Kidney capillary endothelial cell (primary cell): Measurements from ENCODE around the gene HLA-C.
"Not testable (repeated sequence)": the region's sequence is repeated elsewhere in the genome, so short reads cannot be mapped to it uniquely, and the experiment has no call there.

ENCODE experiments used
- DNase-seq: peaks from one replicate; pipeline ENCODE4 v3.0.0-alpha.2; 2018; ENCODE audit warnings: low spot score

The HLA-C gene

GRCh38 chr6:31270788-31271640, 878 bp downstream of the HLA-C start:
- peak; percentile 39 for DNase-seq

DNA sequence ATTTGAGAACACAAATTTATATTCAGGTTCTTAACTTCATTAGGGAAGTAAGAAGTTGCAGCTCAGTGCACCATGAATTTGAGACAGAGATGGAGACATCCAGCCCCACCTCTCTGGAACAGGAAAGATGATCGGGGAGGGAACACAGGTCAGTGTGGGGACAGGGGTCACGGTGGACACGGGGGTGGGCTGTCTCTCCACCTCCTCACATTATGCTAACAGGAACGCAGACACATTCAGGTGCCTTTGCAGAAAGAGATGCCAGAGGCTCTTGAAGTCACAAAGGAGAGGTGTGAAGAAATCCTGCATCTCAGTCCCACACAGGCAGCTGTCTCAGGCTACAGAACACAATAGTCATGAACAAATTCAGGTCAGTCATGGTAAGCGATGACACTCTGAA, 3.1 kb downstream of the HLA-C start:
- DNase-seq: no peak

DNA sequence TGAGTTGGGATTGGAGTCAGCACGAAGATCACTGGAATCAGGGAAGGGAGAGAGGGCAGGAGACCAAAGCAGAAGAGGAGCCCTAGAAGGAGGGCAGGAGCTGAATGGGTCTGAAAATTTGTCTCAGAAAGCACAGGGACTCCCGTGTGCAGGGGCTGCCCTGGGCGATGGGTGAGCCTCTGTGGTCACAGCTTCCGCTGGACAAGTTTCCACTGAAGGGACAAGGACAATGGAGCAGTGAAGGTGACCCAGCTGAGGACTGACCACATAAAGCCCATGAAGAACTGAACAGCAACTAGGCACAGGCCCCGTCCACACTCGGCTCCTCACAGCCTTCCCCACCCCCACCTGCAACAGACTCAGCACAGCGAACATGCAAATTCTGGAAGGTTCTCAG, 3.5 kb downstream of the HLA-C start:
- DNase-seq: no peak

DNA sequence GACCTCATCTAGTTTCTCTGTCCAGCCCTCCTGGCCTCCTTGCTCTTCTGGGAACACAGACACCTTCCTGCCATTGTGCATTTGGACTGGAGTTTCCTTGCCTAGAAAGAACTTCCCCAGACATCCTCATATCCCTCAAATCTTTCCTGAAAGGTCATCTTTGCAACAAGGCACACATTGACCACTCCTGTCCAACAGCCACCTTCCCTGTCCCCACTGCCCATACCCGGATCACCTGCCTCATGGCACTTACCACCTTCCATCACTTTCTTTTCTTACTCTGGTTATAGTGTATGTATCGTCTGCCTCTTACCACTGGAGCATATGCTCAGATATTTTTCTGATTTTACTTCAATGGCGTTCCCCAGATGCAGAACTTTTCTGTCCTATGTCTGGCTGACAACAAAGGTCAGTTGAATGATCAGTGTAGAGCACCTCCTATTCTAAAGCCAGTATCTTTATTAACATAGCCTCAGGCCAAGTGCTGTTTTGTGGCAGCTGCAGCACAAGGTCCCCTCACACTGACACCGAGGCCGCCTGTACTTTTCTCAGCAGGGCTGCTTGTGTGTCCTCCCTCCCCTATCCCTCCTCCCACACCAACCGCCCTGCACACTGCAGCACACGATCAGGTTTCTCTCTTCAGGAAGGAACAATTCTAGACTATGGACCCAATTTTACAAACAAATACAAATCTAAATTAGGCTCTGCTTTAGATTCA, 4.1 kb downstream of the HLA-C start:
- DNase-seq: no peak

DNA sequence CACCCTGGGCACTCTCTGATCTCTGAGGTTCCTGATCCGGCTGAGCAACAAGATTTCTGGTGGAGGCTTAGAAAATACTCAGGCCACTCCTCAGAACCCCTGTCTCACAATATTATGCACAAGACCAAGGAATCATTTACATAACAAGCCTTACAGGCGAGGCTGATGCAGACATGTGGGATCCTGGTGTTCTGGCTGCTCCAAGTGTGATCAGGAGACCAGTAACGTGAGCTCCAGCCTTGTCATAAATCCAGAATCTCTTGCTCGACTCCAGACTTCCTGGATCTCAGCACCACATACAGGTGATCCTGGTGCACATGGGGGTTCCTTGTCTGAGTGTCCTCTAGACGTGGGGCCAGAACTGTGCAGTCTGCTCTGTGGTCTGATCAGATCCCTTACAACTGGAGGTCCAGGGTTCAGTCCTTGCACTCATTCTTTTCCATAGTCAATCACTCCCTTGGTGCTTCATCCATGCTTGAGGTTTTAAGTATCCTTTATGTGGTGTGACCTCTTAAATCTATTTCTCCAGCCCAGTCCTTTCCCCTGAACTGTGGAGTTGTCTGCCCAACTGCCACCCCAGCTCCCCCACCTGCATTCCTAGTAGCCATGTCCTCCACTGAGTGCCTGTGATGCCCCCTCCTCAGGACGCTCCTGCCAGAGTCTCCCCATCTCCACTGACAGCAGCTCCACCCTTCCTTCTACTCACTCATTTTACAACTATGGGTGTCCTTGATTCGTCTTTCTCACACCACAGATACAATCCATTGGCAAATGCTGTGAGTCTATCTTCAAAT, 5.1 kb downstream of the HLA-C start:
- no peak for DNase-seq

GRCh38 chr6:31265926-31266325, 6.0 kb downstream of the HLA-C start:
- DNase-seq: no peak

DNA sequence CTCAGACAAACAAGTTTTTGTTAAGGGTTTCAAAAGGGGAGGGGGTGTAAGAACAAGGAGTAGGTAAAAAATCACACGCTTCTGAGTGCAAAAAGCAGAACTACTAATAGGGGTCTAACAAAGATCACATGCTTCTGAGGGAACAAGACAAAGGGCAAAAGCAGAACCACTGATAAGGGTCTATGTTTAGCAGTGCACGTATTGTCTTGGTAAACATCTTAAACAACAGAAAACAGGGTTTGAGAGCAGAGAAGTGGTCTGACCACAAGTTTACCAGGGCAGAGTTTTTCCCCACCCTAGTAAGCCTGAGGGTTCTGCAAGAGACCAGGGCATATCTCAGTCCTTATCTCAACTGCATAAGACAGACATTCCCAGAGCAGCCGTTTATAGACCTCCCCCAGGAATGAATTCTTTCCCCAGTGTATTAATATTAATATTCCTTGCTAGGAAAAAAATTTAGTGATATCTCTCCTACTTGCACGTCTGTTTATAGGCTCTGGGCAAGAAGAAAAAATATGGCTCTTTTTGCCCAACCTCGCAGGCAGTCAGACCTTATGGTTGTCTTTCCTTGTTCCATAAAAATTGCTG, 8.5 kb downstream of the HLA-C start:
- DNase-seq: not testable (repeated sequence)

GRCh38 chr6:31259995-31260394, 11.9 kb downstream of the HLA-C start:
- not testable (repeated sequence) for DNase-seq

DNA sequence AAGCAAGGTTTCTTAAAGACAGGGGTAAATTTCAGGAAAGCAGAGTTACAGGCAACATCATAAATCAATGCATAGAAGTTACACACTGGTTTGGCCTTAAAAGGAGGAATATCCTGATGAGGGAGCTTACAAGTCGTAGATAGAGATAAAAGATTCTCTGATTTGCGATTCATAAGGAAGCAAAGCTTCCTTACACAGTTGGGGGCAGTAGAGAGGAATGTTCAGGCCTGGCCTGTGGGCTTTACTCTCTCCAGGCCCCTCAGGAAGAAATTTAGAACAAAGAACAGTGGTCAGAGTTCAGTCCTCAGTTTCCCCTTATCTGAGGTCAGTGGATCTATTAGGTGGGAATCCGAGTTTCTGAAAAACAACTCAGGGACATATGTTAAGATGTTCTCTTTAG, 19.3 kb downstream of the HLA-C start:
- DNase-seq: no peak

DNA sequence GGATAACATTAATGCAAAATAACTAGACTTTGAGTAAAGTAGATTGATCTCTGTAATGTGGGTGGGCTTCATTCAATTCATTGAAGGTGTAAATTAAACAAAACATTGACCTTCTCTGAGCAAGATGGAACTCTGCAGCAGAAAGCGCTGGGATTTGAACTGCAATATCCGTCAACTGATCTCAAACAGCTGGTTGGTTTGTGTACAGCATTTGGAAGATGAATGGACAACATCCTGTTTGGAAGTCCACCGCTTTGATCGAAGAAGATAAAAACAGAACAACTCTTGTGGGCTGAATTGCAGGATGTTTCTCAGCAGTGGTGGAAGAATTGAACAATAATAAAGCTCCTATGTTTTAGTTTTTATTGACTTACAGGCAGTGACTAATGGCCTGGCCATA, 20.6 kb downstream of the HLA-C start:
- DNase-seq: no peak

DNA sequence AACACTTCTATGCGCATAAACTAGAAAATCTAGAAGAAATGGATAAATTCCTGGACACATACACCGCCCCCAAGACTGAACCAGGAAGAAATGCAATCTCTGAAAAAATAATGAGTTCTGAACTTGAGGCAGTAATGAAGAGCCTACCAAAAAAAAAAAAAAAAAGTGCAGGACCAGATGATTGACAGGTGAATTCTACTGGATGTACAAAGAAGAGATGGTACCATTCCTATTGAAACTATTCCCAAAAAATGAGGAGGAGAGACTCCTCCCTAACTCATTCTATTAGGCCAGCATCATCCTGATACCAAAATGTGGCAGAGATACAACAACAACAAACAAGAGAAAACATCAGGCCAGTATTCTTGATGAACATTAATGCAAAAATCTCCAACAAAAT, 22.7 kb downstream of the HLA-C start:
- no peak for DNase-seq

GRCh38 chr6:31247813-31248212, 24.1 kb downstream of the HLA-C start:
- DNase-seq: no peak

DNA sequence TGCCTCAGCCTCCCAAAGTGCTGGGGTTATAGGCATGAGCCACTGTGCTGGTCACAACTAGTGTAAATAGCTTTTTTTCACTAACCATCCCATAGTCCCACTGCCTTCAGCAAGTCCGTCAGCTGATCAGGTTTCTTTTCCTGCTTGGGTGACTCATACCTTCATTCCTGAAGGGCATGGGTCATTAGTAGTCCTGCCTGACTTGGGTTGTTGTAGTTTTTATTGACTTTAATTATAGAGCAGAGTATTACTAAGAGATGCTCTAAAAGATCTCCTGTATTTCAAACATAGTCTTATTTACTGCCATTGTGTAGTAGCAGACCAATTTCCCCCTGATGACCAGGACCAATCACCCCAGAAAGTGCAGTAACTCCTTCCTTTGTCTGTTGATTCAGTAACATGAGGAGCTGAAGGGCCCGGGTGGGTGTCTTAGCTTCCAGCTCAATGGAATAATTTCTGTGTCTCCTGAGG, 25.8 kb downstream of the HLA-C start:
- DNase-seq: peak; percentile 60

GRCh38 chr6:31243508-31243907, 28.4 kb downstream of the HLA-C start:
- no peak for DNase-seq

DNA sequence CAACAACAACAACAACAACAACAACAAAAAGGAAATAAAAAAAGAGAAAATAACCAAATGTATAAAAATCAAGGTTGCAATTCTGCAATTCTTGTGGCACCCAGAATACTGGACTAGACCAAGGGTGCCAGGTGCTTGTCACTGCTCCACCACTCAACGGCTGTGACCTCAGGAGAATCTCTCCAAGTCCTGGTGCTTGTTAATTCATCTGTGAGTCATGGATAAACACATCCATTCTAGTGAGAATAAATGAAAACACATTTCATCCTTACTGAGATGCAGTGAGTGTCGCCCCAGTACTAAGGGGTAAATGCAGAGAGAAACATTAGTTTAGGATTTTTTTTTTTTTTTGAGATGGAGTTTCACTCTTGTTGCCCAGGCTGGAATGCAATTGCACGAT, 32.0 kb downstream of the HLA-C start:
- DNase-seq: no peak

GRCh38 chr6:31234101-31234500, 37.8 kb downstream of the HLA-C start:
- not testable (repeated sequence) for DNase-seq

DNA sequence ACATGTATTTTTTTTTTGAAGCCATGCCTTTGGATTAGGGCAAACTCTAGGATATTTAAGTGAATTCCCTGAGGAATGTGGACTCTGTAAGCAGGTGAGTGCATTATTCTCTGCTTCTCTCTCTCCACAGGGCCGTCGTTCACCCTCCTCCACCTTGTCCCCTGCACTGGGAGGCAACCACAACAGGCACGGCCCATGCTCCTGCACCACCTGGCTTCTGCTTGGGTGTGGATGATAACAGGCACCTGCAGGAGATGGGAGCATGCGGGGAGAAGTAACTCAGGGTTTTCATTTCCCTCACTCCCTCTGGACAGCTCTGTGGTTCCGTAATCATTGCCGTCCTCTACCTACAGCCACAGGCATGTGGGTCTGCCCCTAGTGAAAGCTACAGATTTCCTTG, 43.4 kb downstream of the HLA-C start:
- DNase-seq: no peak

DNA sequence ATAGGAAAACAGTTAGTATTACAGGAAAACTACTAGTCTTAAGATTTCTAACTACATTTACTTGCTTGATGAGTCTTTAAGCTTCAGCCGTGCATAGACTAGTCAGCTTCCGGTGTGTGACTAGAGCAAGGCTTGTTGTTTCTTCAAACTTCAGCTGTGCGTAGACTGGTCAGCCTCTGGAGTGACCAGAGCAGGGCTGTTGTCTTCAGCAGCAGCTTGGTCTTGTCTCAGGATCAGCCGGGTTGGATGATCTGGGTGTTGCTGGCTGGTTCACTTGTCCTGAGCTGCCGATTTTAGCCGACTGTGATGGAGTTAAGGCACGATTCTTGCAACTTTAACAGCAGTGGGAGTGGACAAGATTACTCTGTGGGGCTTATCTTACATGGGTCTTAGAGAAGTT, 44.7 kb downstream of the HLA-C start:
- no peak for DNase-seq

DNA sequence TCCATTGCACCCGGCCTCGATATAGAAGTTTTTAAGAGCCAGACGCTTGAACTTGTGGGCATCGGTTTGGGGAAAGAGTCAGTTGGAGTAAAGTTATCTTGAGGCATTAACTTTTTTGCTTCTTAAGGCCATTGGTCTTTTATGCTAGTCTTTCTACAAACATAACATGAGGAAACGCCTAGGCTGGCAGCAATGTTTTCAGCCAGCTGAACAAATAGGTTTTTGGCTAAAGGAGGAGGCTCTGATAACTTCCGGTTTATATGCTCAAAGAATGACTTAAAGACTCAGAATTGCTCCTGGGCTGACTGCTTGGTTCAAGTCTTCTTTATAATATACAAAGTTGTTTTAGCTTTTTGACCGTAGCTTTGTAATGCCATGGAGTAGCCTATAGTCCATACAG, 46.2 kb downstream of the HLA-C start:
- DNase-seq: no peak

DNA sequence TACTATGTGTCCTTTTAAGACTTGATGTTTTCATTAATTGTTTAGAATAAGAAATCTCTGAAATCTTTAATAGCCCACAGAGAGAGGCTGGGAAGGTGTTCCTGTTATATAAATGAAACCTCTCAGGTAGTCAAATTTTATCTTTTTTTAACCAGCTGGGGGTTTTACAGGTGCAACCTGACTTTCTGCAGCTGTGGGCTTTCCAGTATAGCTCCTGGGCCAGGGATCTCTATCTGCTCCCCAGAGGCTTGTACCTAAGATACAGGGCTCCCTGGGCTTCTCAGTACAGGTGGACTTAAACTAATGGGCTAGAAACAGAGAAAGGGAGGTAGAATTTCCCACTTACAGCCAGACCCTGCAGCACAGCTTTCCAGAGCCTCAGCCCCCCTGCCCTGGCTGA, 49.4 kb downstream of the HLA-C start:
- DNase-seq: no peak
